ENCODE data around the gene ZFAND3. TPM values are rescaled to one million over a fixed set of nuclear protein-coding genes. Genes with fewer than 3 reads are reported as not detected.

The ZFAND3 gene
- total RNA-seq, 1 experiment from 2014 or later, result 47.2 TPM

DNA sequence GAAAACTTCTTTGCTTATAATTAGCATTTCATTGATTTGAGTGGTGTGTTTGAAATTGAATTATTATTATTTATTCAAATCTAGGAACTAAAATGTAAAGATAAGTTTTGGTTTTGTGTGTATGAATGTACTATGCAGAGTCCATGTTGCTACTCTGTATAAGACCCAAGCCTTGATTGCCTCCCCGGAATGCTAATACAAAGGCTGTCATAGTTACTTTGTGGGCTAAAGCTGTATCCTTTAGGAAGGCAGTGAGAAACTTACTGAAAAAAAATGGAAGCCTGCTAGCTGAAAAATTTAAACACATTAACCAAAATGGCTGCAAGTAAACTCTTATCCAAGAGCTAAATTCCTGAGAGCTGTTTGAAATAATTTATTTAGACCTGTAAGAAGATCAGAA lies 213.3 kb downstream of the ZFAND3 start:
- DNase-seq (ENCODE audit: low read depth, low spot score), result no peak
- no peak overlapping the region for H3K9ac ChIP-seq (ENCODE audit: low read length)
- H3K27ac ChIP-seq (ENCODE audit: low read depth, low read length), result no peak overlapping the region
- H3K9me3 ChIP-seq (ENCODE audit: control insufficient read depth in 1 of 2, insufficient read depth in 1 of 2, low read depth in 1 of 2, low read length in 2 of 2), result no peaks in the 10 kb centered on the region
- H3K4me3 ChIP-seq (replicated peaks in 1 of 2; ENCODE audit: low read depth in 1 of 2, low read length in 2 of 2), result no peak overlapping the region
- POLR2A ChIA-PET, result no interaction called here
- CTCF ChIA-PET, result interaction anchor here (1.7 to 2.5 kb wide), 3 partner anchors 10 to 538 kb away, joined by 4 to 22 read pairs (median 7); no protein-coding TSS in a partner anchor
- RAD21 ChIA-PET (ENCODE audit: low non-redundant PET in 1 of 2, low total read pairs in 2 of 2, uncharacterized antibody in 2 of 2, unreplicated experiment in 2 of 2), result no interaction called here
- H3K9me2 ChIP-seq (ENCODE audit: insufficient read depth), result no peaks in the 10 kb centered on the region
- H2AFZ ChIP-seq (ENCODE audit: low read depth, low read length, poor library complexity, severe bottlenecking), result no peak overlapping the region
- H3K27me3 ChIP-seq (ENCODE audit: insufficient read depth, low read length), result no peaks in the 10 kb centered on the region
- intact Hi-C loops (cut with micrococcal nuclease), result loop anchor here (5.0 kb wide), 1 partner anchor 540 kb away; no protein-coding TSS in a partner anchor
- no TSS peak for BruUV-seq (replicated peaks)
- peaks cover 30% of the 10 kb centered on the region for H3K79me2 ChIP-seq (ENCODE audit: insufficient read depth, low read length)
- H3K36me3 ChIP-seq (ENCODE audit: control insufficient read depth in 1 of 2, insufficient read depth in 2 of 2, low read length in 2 of 2), result no peaks in the 10 kb centered on the region
- no peak for ATAC-seq
- TF ChIP-seq EZH2 (IDR thresholded peaks at IDR 0.05) (no peak), RAD21 (IDR thresholded peaks at IDR 0.05; ENCODE audit: low read depth) (no peak), SP1 (IDR thresholded peaks at IDR 0.05; ENCODE audit: low read depth) (no peak), ZFX (IDR thresholded peaks at IDR 0.05) (no peak), SIN3A (IDR thresholded peaks at IDR 0.05; ENCODE audit: low read depth) (no peak), ZNF274 (IDR thresholded peaks at IDR 0.05; ENCODE audit: low read depth, low read length) (no peak), CEBPB (IDR thresholded peaks at IDR 0.05; ENCODE audit: low read depth) (no peak), YY1 (IDR thresholded peaks at IDR 0.05; ENCODE audit: extremely low read depth, insufficient replicate concordance, low read depth, low read length) (no peak), JUND (IDR thresholded peaks at IDR 0.05) (no peak), POLR2AphosphoS5 (IDR thresholded peaks at IDR 0.05; ENCODE audit: low read depth, low read length) (no peak), SRF (IDR thresholded peaks at IDR 0.05; ENCODE audit: low read depth) (no peak)
- TF ChIP-seq, protein P1, sequence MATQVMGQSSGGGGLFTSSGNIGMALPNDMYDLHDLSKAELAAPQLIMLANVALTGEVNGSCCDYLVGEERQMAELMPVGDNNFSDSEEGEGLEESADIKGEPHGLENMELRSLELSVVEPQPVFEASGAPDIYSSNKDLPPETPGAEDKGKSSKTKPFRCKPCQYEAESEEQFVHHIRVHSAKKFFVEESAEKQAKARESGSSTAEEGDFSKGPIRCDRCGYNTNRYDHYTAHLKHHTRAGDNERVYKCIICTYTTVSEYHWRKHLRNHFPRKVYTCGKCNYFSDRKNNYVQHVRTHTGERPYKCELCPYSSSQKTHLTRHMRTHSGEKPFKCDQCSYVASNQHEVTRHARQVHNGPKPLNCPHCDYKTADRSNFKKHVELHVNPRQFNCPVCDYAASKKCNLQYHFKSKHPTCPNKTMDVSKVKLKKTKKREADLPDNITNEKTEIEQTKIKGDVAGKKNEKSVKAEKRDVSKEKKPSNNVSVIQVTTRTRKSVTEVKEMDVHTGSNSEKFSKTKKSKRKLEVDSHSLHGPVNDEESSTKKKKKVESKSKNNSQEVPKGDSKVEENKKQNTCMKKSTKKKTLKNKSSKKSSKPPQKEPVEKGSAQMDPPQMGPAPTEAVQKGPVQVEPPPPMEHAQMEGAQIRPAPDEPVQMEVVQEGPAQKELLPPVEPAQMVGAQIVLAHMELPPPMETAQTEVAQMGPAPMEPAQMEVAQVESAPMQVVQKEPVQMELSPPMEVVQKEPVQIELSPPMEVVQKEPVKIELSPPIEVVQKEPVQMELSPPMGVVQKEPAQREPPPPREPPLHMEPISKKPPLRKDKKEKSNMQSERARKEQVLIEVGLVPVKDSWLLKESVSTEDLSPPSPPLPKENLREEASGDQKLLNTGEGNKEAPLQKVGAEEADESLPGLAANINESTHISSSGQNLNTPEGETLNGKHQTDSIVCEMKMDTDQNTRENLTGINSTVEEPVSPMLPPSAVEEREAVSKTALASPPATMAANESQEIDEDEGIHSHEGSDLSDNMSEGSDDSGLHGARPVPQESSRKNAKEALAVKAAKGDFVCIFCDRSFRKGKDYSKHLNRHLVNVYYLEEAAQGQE (IDR thresholded peaks at IDR 0.05; ENCODE audit: low read depth), result no peak
- TF ChIP-seq, protein P2, sequence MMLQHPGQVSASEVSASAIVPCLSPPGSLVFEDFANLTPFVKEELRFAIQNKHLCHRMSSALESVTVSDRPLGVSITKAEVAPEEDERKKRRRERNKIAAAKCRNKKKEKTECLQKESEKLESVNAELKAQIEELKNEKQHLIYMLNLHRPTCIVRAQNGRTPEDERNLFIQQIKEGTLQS (IDR thresholded peaks at IDR 0.05), result no peak
- 0 out of 2 replicates have a peak, but pooled peaks cover 4% of the 10 kb centered on the region for H4K20me1 ChIP-seq (ENCODE audit: insufficient read depth)
- H3K4me2 ChIP-seq (ENCODE audit: low read length), result no peak overlapping the region
- H3K4me1 ChIP-seq (ENCODE audit: control insufficient read depth in 1 of 2, insufficient read depth in 2 of 2, low read length in 2 of 2), result no peaks in the 10 kb centered on the region
